ENCODE results near the gene ANKMY1. TPM values are rescaled to one million over a fixed set of nuclear protein-coding genes. Genes with fewer than 3 reads are reported as not detected.

Gene ANKMY1
- total RNA-seq, 1 experiment from 2014 or later = 85.7 TPM

DNA sequence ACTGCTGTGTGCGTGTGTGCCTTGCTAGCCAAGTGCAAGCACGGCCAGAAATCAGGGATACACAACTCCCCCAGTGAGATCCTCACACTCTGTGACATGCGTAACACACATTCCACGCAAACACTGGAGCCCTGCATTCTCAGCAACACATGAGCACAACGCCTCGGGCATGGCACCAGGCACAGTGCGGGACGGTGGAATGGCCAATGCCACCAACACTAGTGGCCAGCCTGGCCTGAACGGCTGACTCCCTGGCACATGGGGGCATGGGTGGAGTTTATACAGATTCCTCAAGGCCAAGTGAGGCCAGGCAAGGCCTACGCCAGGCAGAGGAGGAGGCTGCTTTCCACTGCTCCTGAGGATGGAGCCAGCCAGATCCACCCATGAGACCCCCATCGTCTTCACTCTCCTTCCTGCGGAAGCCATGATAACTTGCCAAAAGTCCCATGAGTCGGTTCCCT is 56.2 kb downstream of the ANKMY1 start:
- TF ChIP-seq EZH2 (IDR thresholded peaks at IDR 0.05; ENCODE audit: low read depth) = no peak
- TF ChIP-seq, protein P1, sequence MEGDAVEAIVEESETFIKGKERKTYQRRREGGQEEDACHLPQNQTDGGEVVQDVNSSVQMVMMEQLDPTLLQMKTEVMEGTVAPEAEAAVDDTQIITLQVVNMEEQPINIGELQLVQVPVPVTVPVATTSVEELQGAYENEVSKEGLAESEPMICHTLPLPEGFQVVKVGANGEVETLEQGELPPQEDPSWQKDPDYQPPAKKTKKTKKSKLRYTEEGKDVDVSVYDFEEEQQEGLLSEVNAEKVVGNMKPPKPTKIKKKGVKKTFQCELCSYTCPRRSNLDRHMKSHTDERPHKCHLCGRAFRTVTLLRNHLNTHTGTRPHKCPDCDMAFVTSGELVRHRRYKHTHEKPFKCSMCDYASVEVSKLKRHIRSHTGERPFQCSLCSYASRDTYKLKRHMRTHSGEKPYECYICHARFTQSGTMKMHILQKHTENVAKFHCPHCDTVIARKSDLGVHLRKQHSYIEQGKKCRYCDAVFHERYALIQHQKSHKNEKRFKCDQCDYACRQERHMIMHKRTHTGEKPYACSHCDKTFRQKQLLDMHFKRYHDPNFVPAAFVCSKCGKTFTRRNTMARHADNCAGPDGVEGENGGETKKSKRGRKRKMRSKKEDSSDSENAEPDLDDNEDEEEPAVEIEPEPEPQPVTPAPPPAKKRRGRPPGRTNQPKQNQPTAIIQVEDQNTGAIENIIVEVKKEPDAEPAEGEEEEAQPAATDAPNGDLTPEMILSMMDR (conservative IDR thresholded peaks at IDR 0.05) = no peak
- H3K9me2 ChIP-seq (ENCODE audit: insufficient read depth) = no peaks in the 10 kb centered on the region
- no peak overlapping the region for H3K27ac ChIP-seq
- POLR2A ChIA-PET (ENCODE audit: unreplicated experiment) = no interaction called here
- CTCF ChIA-PET = no interaction called here
- no peak overlapping the region for H3K4me2 ChIP-seq
- no peaks in the 10 kb centered on the region for H3K9me3 ChIP-seq (ENCODE audit: insufficient read depth, low read depth)
- no peaks in the 10 kb centered on the region for H3K79me2 ChIP-seq (ENCODE audit: low read depth)
- no peak overlapping the region for H2AFZ ChIP-seq
- peaks cover 8% of the 10 kb centered on the region; the same call in 1 of the 2 replicates for H3F3A ChIP-seq (ENCODE audit: insufficient read depth, low read depth)
- 0 out of 2 replicates have a peak, but pooled peaks cover 6% of the 10 kb centered on the region for H4K20me1 ChIP-seq (ENCODE audit: insufficient read depth)
- DNase-seq = no peak
- no peaks in the 10 kb centered on the region for H3K4me1 ChIP-seq (replicated peaks; ENCODE audit: insufficient read depth)
- no peaks in the 10 kb centered on the region for H3K27me3 ChIP-seq (ENCODE audit: insufficient read depth, low read depth)
- H3K36me3 ChIP-seq (ENCODE audit: low read depth) = peaks cover 19% of the 10 kb centered on the region
- intact Hi-C loops (cut with micrococcal nuclease; ENCODE audit: unreplicated experiment) = no loop called here
- BruUV-seq (replicated peaks) = no TSS peak
- H3K4me3 ChIP-seq = no peak overlapping the region

DNA sequence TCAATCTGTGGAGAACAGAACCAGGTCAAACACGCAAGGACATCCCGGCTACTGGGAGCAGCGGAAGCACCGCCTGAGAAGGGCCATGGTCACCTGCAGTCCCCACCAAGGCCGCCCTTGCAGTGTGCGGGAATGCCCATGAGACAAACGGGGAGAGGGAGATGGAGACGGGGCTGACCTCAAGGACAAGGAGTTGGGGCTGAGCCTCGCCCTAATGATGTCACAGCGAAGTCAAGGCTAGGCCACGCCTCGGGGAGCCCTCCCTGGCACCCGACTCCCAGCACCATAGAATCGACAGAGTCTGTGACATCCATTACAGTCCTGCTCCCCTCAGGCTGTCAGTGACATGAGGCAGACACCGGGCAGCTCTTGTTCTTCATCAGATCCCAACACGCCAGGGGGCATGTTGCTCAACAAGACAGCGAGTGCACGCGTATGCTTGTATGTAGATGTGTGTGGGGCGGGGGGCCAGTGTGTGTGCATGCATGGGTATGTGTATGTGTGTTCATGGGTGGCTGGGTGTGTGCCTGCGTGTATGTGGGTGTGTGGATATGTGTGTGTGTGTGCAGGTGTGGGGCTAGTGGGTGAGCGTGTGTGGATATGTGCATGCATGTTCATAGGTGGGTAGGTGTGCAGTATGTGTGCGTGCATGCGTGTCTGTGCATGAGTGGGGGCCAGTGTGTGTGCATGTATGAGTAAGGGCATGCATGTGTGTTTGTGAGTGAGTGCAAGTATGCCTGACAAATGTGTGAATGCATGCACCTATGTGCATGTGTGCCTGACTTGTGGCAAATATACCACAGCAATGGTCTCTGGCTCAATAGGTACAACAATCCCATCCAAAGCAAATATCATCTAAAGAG is 57.0 kb downstream of the ANKMY1 start:
- POLR2A ChIA-PET (ENCODE audit: unreplicated experiment) = no interaction called here
- no TSS peak for BruUV-seq (replicated peaks)
- Histone ChIP-seq H3K27me3 (ENCODE audit: insufficient read depth, low read depth) (no peaks in the 10 kb centered on the region), H2AFZ (no peak overlapping the region), H3K9me2 (ENCODE audit: insufficient read depth) (no peaks in the 10 kb centered on the region), H3K27ac (no peak overlapping the region), H3K4me3 (no peak overlapping the region), H3K79me2 (ENCODE audit: low read depth) (no peaks in the 10 kb centered on the region), H3K4me2 (no peak overlapping the region), H3K4me1 (replicated peaks; ENCODE audit: insufficient read depth) (no peaks in the 10 kb centered on the region), H3K9me3 (ENCODE audit: insufficient read depth, low read depth) (no peaks in the 10 kb centered on the region), H4K20me1 (ENCODE audit: insufficient read depth) (0 out of 2 replicates have a peak, but pooled peaks cover 6% of the 10 kb centered on the region), H3F3A (ENCODE audit: insufficient read depth, low read depth) (peaks cover 8% of the 10 kb centered on the region; the same call in 1 of the 2 replicates), H3K36me3 (ENCODE audit: low read depth) (peaks cover 23% of the 10 kb centered on the region)
- DNase-seq = no peak
- no peak for TF ChIP-seq EZH2 (IDR thresholded peaks at IDR 0.05; ENCODE audit: low read depth)
- TF ChIP-seq, protein P1 (conservative IDR thresholded peaks at IDR 0.05) = no peak
- CTCF ChIA-PET = no interaction called here
- intact Hi-C loops (cut with micrococcal nuclease; ENCODE audit: unreplicated experiment) = no loop called here

GRCh38 chr2:240499309-240500301 is 58.2 kb downstream of the ANKMY1 start:
- ChIA-PET CTCF (no interaction called here), POLR2A (ENCODE audit: unreplicated experiment) (no interaction called here)
- Histone ChIP-seq H3K36me3 (ENCODE audit: low read depth) (peaks cover 25% of the 10 kb centered on the region), H3K4me3 (no peak overlapping the region), H3K9me3 (ENCODE audit: insufficient read depth, low read depth) (no peaks in the 10 kb centered on the region), H3F3A (ENCODE audit: insufficient read depth, low read depth) (peaks cover 8% of the 10 kb centered on the region; the same call in 1 of the 2 replicates), H3K4me2 (no peak overlapping the region), H2AFZ (no peak overlapping the region), H3K9me2 (ENCODE audit: insufficient read depth) (no peaks in the 10 kb centered on the region), H3K4me1 (replicated peaks; ENCODE audit: insufficient read depth) (no peaks in the 10 kb centered on the region), H3K27me3 (ENCODE audit: insufficient read depth, low read depth) (no peaks in the 10 kb centered on the region), H4K20me1 (ENCODE audit: insufficient read depth) (0 out of 2 replicates have a peak, but pooled peaks cover 6% of the 10 kb centered on the region), H3K27ac (no peak overlapping the region), H3K79me2 (ENCODE audit: low read depth) (no peaks in the 10 kb centered on the region)
- BruUV-seq (replicated peaks) = no TSS peak
- TF ChIP-seq EZH2 (IDR thresholded peaks at IDR 0.05; ENCODE audit: low read depth) = no peak
- TF ChIP-seq, protein P1 (conservative IDR thresholded peaks at IDR 0.05) = no peak
- DNase-seq = no peak
- intact Hi-C loops (cut with micrococcal nuclease; ENCODE audit: unreplicated experiment) = no loop called here
